Measurements from ENCODE around the gene PARD3B.

DNA sequence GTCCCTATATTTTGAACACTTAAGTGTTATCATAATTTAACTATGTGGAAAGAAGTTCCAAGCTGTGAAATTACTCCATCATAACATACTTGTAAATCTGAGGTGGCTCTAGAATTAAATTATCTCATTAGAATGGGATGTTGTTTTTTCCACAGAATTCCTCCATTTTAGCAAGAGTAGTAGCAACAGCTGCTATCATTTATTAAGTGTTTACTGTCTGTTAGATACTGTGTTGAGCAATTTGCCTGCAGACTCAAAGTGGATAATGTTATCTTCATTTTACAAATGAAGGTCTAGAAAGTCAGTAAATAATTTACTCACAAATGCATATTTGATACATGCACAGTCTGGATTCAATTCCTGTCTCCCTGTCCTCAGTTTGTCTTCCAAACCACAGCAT lies 632.3 kb downstream of the PARD3B start:
- no peak for TF ChIP-seq POLR2A (IDR thresholded peaks at IDR 0.05; ENCODE audit: low read depth, low read length)
- no peak for TF ChIP-seq POLR2AphosphoS5 (IDR thresholded peaks at IDR 0.05; ENCODE audit: low read depth, low read length)

Data from GM12892 (cell line).